Nephron progenitor cell (in vitro differentiated cells): Measurements from ENCODE around the gene PHLDA3.

Source experiments
- DNase-seq: peaks from one replicate; pipeline ENCODE4 v3.0.0; 2021
- H3K27ac Mint-ChIP-seq: 2 replicates; pipeline ENCODE4 v1.8.0; 2021; ENCODE audit warnings: mild to moderate bottlenecking, moderate library complexity, mixed read lengths
- H3K27me3 Mint-ChIP-seq: 2 replicates; pipeline ENCODE4 v1.8.0; 2021; ENCODE audit warnings: mild to moderate bottlenecking, low read depth, mixed read lengths; ENCODE audit not compliant: poor library complexity
- H3K36me3 Mint-ChIP-seq: 2 replicates; pipeline ENCODE4 v1.8.0; 2021; ENCODE audit warnings: low read depth, mixed read lengths
- H3K4me1 Mint-ChIP-seq: 2 replicates; pipeline ENCODE4 v1.8.0; 2021; ENCODE audit warnings: mixed read lengths
- H3K4me3 Mint-ChIP-seq: 2 replicates; pipeline ENCODE4 v1.8.0; 2021; ENCODE audit warnings: mild to moderate bottlenecking, moderate library complexity, mixed read lengths
- H3K9me3 Mint-ChIP-seq: 2 replicates; pipeline ENCODE4 v1.8.0; 2021; ENCODE audit warnings: mild to moderate bottlenecking, moderate library complexity, mixed read lengths
- CTCF ChIP-seq: fragments of 200-600 bp; sonication (generic); IDR thresholded peaks from 2 replicates; pipeline ENCODE4 v1.5.0; 2021; ENCODE audit warnings: antibody characterized with exemption

Gene PHLDA3

GRCh38 chr1:201468844-201469644 lies at the start of gene PHLDA3:
PHLDA3 (minus strand) TSS chr1:201469188; CDS start chr1:201468786, 402 bp downstream.
- Mint-ChIP-seq H3K27ac (no peak within 1 kb of the TSS), H3K4me1 (peaks cover 27% of the 10 kb centered on the region)

GRCh38 chr1:201518071-201518470 lies 49.1 kb upstream of the PHLDA3 start:
- no peak overlapping the region for H3K4me3 Mint-ChIP-seq
- H3K4me1 Mint-ChIP-seq, result peaks cover 9% of the 10 kb centered on the region
- peaks cover 5% of the 10 kb centered on the region for H3K9me3 Mint-ChIP-seq
- no peaks in the 10 kb centered on the region for H3K36me3 Mint-ChIP-seq
- peaks cover 39% of the 10 kb centered on the region for H3K27me3 Mint-ChIP-seq
- no peak for DNase-seq
- no peak overlapping the region for H3K27ac Mint-ChIP-seq
- no peak for TF ChIP-seq CTCF

More at GRCh38 chr1:201468844-201469644, at the start of gene PHLDA3:
- Mint-ChIP-seq H3K4me3 (peak within 1 kb of the TSS; percentile 82), H3K27me3 (peaks cover 72% of the 10 kb centered on the region), H3K36me3 (peaks cover 20% of the 10 kb centered on the region), H3K9me3 (no peaks in the 10 kb centered on the region)
- peak; percentile 90 for DNase-seq
- TF ChIP-seq CTCF, result no peak

- no peak for DNase-seq
- no peak for TF ChIP-seq CTCF
- H3K9me3 Mint-ChIP-seq, result peaks cover 4% of the 10 kb centered on the region
- peaks cover 40% of the 10 kb centered on the region for H3K27me3 Mint-ChIP-seq
- H3K36me3 Mint-ChIP-seq, result no peaks in the 10 kb centered on the region
- H3K4me3 Mint-ChIP-seq, result no peak overlapping the region
- no peak overlapping the region for H3K27ac Mint-ChIP-seq
- peaks cover 14% of the 10 kb centered on the region for H3K4me1 Mint-ChIP-seq
Measured at GRCh38 chr1:201517631-201518030, 48.6 kb upstream of the PHLDA3 start.

- Mint-ChIP-seq H3K36me3 (no peaks in the 10 kb centered on the region), H3K4me3 (no peak overlapping the region), H3K9me3 (no peaks in the 10 kb centered on the region), H3K4me1 (peaks cover 18% of the 10 kb centered on the region), H3K27ac (no peak overlapping the region), H3K27me3 (peaks cover 40% of the 10 kb centered on the region)
- DNase-seq, result no peak
- no peak for TF ChIP-seq CTCF
Measured at GRCh38 chr1:201516511-201517127, 47.6 kb upstream of the PHLDA3 start.

- Mint-ChIP-seq H3K27me3 (peaks cover 37% of the 10 kb centered on the region), H3K9me3 (no peaks in the 10 kb centered on the region), H3K4me1 (peaks cover 21% of the 10 kb centered on the region), H3K27ac (no peak overlapping the region), H3K4me3 (no peak overlapping the region), H3K36me3 (no peaks in the 10 kb centered on the region)
- DNase-seq, result no peak
- TF ChIP-seq CTCF, result no peak
Measured at GRCh38 chr1:201515895-201516294, 46.9 kb upstream of the PHLDA3 start.
